Measurements from ENCODE around the gene SSTR4. TPM values are rescaled to one million over a fixed set of nuclear protein-coding genes. Genes with fewer than 3 reads are reported as not detected.

SSTR4 gene
- total RNA-seq, 1 experiment from 2014 or later: not detected

DNA sequence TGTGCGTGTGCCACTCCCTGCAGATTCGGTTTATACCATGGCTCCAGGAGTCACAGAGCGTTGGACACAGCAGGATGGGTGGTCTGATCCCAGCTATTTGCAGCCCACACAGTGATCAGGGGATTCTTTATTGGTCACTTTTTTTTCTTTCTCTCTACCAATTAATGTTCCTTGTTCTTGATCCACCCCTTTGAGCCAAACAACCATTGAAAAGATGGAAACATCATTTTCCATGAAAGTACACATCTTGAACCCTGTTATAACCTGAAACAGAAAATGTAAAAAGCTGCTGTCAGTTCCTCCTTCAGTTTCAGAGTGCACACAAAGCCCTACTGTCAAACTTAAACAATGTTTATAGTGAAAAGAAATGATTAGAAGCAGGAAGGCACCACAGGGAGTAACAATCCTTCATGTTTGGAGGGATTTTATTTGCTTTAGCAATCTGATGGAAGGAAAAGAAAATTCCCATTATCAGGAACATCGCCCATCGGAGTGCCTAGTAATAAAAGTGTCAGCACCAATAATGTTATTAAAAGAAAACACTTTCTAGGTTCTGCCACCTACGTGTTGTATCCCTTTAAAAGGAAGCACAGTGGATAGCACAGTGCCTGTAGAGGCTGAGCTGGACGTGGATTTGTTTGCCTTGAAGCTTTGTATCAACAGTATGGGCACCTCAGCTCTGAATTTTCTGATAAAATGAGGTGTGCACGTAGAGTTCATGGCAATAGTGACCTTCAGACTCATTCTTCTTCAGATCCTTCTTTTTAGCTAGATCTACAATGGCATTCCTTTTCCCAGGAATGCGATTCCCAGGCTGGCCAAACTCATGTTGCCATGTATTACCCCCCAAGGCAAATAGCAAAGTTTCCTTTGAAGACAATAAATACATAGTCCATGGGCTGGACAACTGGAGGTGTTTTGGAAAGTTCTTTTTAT lies 30.4 kb downstream of the SSTR4 start:
- DNase-seq (ENCODE audit: low read depth): no peak

GRCh38 chr20:23066772-23067171 lies 31.7 kb downstream of the SSTR4 start:
- no peak for DNase-seq (ENCODE audit: low read depth)

DNA sequence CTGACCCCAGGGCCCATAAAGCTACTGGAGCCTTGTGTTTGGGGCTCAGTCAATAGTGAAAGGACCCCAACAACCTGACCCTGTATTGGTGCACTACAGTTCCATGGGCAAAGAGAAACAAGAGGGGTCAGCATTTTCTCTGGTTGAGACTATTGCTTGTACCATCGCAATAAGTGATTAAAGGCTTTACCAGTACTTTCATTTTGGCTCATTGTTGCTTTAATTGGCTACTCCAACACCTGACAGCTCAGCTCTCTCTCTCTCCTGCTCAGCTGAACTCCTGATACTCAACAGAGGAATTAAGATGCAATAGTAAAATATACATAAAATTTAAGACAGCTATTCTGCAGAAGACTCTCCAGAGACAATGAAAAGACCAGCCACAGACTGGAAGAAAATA lies 33.2 kb downstream of the SSTR4 start:
- DNase-seq (ENCODE audit: low read depth): no peak

- DNase-seq (ENCODE audit: low read depth): no peak
Measured at GRCh38 chr20:23069108-23069507, 34.0 kb downstream of the SSTR4 start.

- no peak for DNase-seq (ENCODE audit: low read depth)
Measured at GRCh38 chr20:23071398-23071797, 36.3 kb downstream of the SSTR4 start.

DNA sequence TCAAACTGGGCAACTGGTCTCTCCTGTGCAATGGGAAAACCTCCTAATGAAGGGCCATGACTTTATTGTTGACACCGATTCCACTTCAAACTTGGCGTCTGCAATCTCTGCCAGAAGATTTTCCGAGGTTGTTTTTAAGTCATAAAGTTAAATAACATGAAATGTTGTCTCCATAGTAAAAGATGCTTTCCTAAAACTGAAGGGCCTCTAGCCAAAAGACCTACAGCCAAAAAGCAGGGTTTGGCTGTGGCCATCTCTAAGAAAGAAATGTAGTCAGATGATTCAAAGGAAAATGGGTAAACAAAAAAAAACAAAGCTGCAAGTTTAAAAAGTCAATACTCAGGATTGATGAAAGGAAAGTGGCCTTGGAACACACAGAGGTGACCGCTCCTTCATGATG lies 36.9 kb downstream of the SSTR4 start:
- no peak for DNase-seq (ENCODE audit: low read depth)

GRCh38 chr20:23072892-23073586 lies 37.9 kb downstream of the SSTR4 start:
- DNase-seq (ENCODE audit: low read depth): no peak

DNA sequence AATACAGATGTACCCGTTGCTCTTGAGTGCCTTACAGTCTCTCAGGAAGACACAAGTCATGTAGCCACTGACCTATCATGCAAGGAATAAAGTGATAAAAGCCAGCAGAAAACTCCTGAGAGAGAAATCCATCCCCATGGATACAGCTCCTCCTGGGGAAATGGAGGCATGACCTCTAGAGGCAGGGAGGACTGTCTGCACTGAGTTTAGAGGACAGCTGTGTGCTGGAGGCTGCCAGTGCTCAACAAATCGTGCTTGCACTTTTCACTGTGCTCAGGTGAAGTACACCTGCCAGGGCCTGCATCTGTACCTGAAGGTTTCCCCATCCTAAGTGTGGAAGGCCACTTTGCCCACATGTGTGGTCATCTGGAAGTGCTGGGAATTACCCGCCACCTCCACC lies 38.9 kb downstream of the SSTR4 start:
- DNase-seq (ENCODE audit: low read depth): no peak

DNA sequence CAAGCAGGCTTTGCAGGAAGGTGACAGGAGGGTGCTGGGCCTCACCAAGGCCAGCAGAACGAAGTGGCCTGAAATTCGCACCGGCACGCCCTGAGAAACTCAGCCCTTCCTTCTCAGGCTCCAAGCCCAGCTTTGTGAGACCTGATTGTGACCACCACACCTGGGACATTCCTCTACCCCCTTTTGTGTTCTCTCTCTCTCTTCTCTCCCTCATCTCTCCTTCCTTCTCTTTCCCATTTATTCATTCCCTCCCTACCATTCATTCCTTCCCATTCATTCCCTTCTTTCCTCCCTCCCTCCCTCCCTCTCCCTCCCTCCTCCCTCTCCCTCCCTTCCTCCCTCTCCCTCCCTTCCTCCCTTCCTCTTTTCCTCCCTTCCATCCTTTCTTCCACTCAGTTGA lies 42.2 kb downstream of the SSTR4 start:
- no peak for DNase-seq (ENCODE audit: low read depth)

- DNase-seq (ENCODE audit: low read depth): no peak
Measured at GRCh38 chr20:23078351-23079015, 43.4 kb downstream of the SSTR4 start.

- DNase-seq (ENCODE audit: low read depth): no peak
Measured at GRCh38 chr20:23079016-23079351, 43.9 kb downstream of the SSTR4 start.

- no peak for DNase-seq (ENCODE audit: low read depth)
Measured at GRCh38 chr20:23079926-23080325, 44.8 kb downstream of the SSTR4 start.

DNA sequence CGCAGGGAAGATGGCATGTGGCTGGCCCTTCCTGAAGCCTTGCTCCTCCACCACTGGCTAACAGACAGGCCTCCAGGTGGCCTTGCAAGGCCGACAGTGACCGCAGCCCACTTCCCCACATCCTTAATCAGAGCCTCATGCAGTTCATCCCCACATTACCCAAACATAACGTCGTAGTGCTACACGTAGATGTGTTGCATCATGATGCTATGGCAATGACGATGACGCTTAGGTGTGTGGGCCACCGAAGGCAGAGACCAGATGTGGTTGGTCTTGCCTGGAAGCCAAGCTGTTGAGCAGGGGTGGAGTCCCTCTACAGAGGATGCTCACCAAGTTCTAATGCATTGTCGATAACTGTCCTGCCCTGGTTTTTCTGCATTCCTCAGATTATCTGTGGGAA lies 45.4 kb downstream of the SSTR4 start:
- DNase-seq (ENCODE audit: low read depth): no peak

GRCh38 chr20:23081263-23081819 lies 46.2 kb downstream of the SSTR4 start:
- DNase-seq (ENCODE audit: low read depth): no peak

- DNase-seq (ENCODE audit: low read depth): no peak
Measured at GRCh38 chr20:23082846-23083552, 47.9 kb downstream of the SSTR4 start.

- DNase-seq (ENCODE audit: low read depth): no peak
Measured at GRCh38 chr20:23083553-23084220, 48.6 kb downstream of the SSTR4 start.

DNA sequence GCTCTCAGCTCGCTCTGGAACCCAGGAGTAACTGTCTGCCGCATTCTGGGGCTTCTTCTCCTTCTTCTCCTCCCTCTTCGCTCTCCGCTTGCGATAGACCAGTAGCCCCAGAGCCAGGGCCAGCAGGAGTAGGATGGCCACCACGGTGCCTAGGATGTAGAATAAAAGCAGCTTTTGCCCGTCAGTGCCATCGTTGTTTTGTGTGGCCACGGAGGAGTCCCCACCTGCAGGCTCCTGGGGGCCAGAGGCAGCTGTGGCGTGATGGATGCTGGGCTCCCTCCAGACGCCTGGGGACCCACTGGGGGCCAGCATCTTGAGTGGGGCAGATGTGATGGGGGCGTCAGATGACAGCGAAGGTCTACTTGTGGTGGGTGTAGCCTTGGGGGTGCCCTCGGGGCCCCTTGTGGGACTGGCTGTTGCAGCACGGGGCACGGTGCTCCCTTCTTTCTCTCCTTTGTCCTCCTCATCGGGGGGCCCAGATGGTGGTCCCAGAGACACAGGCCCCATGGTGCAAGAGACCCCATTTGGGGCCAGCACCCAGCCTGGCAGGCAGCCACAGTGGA lies 49.3 kb downstream of the SSTR4 start:
- DNase-seq (ENCODE audit: low read depth): no peak

DNA sequence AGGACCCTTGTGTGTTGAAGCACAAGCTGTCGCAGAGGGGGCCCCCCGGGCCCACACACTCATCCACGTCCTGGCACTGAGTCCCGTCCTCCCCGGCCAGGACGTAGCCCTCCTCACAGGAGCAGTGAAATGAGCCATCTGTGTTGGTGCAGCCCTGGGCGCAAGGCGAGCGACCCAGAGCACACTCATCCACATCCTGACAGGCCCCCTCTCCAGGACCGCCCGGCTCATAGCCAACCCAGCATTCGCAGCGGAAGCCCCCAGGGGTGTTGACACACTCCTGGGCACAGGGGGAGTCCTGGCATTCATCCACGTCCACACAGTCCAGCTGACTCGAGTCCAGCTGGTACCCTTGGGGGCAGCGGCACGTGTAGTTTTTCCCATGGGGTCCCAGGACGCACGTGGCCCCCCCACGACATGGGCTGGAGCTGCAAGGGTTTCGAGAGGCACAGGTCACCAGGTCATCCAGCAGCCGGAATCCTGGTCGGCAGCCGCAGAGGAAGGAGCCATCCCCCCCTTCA lies 49.8 kb downstream of the SSTR4 start:
- DNase-seq (ENCODE audit: low read depth): no peak

GRCh38 chr20:23085436-23086055 lies 50.4 kb downstream of the SSTR4 start:
- no peak for DNase-seq (ENCODE audit: low read depth)

DNA sequence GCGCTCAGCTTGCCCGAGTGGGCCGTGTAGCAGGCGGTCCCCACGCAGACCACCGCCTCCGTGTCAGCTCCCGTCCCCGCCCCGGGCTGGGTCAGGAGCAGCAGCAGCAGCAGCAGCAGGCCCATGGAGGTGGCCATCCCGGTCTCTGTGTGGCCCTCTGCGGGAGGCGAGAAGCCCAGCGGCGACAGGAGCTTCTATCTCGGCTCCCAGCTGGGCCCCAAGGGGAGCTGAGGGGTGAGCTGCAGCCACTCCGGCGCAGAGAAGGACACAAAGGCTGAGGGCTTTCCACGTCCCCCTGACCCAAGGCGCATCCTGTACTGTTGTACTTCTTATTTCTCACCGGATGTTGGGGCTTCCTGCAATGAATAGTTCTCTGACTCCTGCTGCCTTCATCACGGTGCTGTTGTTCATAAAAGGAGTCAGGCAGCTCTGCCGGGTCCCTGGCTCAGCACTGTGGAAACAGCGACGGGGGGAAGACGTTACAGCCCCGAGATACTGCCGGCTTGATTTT lies 51.0 kb downstream of the SSTR4 start, which contains the start of gene CD93:
TSS of gene CD93 (minus strand) at position 269 of the 511 bp plus-strand sequence. CDS start at position 137, 132 bp downstream.
- DNase-seq (ENCODE audit: low read depth): no peak

Measured in Daoy (cell line).